OCI-LY3 (cell line): ENCODE results near the gene PPM1A.

Source experiments
- CTCF ChIP-seq: fragments of 200-600, 300-600 bp; sonication (generic); IDR thresholded peaks from 2 replicates; pipeline ENCODE4 v1.5.1; 2014; ENCODE audit warnings: antibody characterized with exemption, low read length, low read depth
- EZH2phosphoT487 ChIP-seq: fragments of 200-600 bp; shearing (Covaris generic); IDR thresholded peaks from 2 replicates; pipeline ENCODE4 v1.6.1; 2018; ENCODE audit warnings: antibody characterized with exemption, mixed run types, low read depth

- TF ChIP-seq CTCF (no peak), EZH2phosphoT487 (no peak)
These were observed 25.4 kb downstream of the PPM1A start for GRCh38 chr14:60274448-60274847.
